NCI-H82 (cell line): ENCODE data around the gene TSPY3.
"Not testable (repeated sequence)": the region's sequence is repeated elsewhere in the genome, so short reads cannot be mapped to it uniquely, and the experiment has no call there.

Experiments used
- DNase-seq: peaks from one replicate; lab custom pipeline; 2025; lab: John Stamatoyannopoulos, UW

TSPY3 gene, protein sequence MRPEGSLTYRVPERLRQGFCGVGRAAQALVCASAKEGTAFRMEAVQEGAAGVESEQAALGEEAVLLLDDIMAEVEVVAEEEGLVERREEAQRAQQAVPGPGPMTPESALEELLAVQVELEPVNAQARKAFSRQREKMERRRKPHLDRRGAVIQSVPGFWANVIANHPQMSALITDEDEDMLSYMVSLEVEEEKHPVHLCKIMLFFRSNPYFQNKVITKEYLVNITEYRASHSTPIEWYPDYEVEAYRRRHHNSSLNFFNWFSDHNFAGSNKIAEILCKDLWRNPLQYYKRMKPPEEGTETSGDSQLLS

DNA sequence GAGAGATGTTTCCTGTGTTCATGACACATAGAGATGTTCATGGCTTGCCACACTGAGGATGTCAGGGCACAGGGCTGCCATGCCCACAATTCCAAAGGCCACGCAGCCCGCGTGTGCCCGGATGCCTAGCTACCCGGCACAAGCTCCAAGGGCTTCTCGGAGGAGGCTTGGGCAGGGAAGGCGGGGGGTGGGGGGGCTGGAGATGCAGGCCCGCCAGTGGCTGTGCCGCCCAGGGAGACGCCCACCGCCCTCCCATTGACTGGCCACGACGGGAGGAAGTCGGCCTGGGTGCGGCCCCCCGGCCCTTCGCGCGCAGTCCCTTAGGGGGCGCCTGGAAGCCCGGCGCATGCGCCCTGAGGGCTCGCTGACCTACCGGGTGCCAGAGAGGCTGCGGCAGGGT, at the start of gene TSPY3:
Gene TSPY3 (plus strand): TSS at position 301 of the 400 bp plus-strand sequence. CDS start 46 bp downstream, at position 347.
- not testable (repeated sequence) for DNase-seq

DNA sequence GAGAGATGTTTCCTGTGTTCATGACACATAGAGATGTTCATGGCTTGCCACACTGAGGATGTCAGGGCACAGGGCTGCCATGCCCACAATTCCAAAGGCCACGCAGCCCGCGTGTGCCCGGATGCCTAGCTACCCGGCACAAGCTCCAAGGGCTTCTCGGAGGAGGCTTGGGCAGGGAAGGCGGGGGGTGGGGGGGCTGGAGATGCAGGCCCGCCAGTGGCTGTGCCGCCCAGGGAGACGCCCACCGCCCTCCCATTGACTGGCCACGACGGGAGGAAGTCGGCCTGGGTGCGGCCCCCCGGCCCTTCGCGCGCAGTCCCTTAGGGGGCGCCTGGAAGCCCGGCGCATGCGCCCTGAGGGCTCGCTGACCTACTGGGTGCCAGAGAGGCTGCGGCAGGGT, 40.7 kb upstream of the TSPY3 start, which contains the start of gene TSPY8:
Gene TSPY8 (plus strand): TSS at position 301 of the 400 bp plus-strand sequence. CDS start 46 bp downstream, at position 347.
- not testable (repeated sequence) for DNase-seq

DNA sequence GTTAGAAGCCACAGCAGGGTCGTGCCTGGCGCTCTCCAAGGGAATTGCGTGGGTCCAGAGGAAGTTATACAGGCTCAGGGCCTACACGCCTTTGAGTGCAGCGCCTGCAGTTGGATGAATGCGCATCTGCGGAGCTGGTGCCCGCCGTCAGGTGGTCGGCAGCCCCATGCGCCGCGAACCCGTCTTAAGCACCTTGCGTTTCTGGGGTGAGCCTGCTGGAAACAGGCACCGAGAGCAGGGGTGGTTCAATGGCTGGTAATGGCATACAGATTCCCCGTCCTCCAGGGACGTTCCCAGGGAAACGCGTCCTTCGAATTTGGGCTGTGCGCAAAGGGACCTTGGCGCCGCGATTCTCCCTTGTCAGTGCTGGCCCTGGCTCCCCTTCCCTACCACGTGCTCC, 1.7 kb upstream of the TSPY3 start:
- not testable (repeated sequence) for DNase-seq
